GM12891 (cell line): ENCODE measurements around the gene PELI3.

Experiments
- PAX5 ChIP-seq: IDR thresholded peaks from 2 replicates; pipeline ENCODE4 v1.6.1; 2011; ENCODE audit warnings: low read length, moderate library complexity, mild to moderate bottlenecking; ENCODE audit not compliant: insufficient read depth, severe bottlenecking
- POLR2A ChIP-seq: IDR thresholded peaks from 2 replicates; pipeline ENCODE4 v1.6.1; 2011; ENCODE audit warnings: low read depth, low read length, control low read depth
- POLR2AphosphoS5 ChIP-seq: IDR thresholded peaks from 2 replicates; pipeline ENCODE4 v1.6.1; 2011; ENCODE audit warnings: low read depth, low read length, control low read depth
- POU2F2 ChIP-seq: IDR thresholded peaks from 2 replicates; pipeline ENCODE4 v1.6.1; 2011; ENCODE audit warnings: low read depth, mild to moderate bottlenecking, control low read depth, low read length, moderate library complexity
- SPI1 ChIP-seq: IDR thresholded peaks from 2 replicates; pipeline ENCODE4 v1.6.1; 2011; ENCODE audit warnings: low read depth, low read length, control low read depth
- TAF1 ChIP-seq: IDR thresholded peaks from 2 replicates; pipeline ENCODE4 v1.6.1; 2011; ENCODE audit warnings: low read depth, low read length, control low read depth

- TF ChIP-seq TAF1 (no peak), POU2F2 (no peak), POLR2A (no peak), POLR2AphosphoS5 (no peak), SPI1 (no peak), PAX5 (no peak)
These were observed 45.8 kb upstream of the PELI3 start, which contains the start of gene NPAS4 for GRCh38 chr11:66420671-66421476.
